ENCODE data around the gene SMYD3. TPM values are rescaled to one million over a fixed set of nuclear protein-coding genes. Genes with fewer than 3 reads are reported as not detected.

SMYD3 gene
- total and polyA plus RNA-seq, 2 experiments from 2014 or later = 30.8 to 68.5 TPM

- Histone ChIP-seq H3K4me3 (no peak overlapping the region), H3K9me2 (replicated peaks; ENCODE audit: insufficient read depth) (no peaks in the 10 kb centered on the region), H3K4me1 (ENCODE audit: insufficient read depth) (peaks cover 20% of the 10 kb centered on the region), H4K20me1 (ENCODE audit: insufficient read depth, poor library complexity, severe bottlenecking) (no peaks in the 10 kb centered on the region), H3K79me2 (no peaks in the 10 kb centered on the region), H3K9me3 (ENCODE audit: low read depth) (no peaks in the 10 kb centered on the region), H3K27ac (no peak overlapping the region), H3K4me2 (no peak overlapping the region), H2AFZ (no peak overlapping the region), H3K36me3 (replicated peaks; ENCODE audit: insufficient read depth, low read depth) (no peaks in the 10 kb centered on the region), H3K27me3 (no peaks in the 10 kb centered on the region)
- no peak for DNase-seq (ENCODE audit: low spot score)
- WGBS (ENCODE audit: low lambda C conversion rate, missing lambda C conversion rate) = 81% methylated on average over 10 of the region's 10 CpGs
- TF ChIP-seq EZH2 (IDR thresholded peaks at IDR 0.05; ENCODE audit: borderline replicate concordance) (no peak), EZH2phosphoT487 (IDR thresholded peaks at IDR 0.05; ENCODE audit: low read depth, severe bottlenecking, unreplicated experiment) (no peak)
- TF ChIP-seq, protein P1, sequence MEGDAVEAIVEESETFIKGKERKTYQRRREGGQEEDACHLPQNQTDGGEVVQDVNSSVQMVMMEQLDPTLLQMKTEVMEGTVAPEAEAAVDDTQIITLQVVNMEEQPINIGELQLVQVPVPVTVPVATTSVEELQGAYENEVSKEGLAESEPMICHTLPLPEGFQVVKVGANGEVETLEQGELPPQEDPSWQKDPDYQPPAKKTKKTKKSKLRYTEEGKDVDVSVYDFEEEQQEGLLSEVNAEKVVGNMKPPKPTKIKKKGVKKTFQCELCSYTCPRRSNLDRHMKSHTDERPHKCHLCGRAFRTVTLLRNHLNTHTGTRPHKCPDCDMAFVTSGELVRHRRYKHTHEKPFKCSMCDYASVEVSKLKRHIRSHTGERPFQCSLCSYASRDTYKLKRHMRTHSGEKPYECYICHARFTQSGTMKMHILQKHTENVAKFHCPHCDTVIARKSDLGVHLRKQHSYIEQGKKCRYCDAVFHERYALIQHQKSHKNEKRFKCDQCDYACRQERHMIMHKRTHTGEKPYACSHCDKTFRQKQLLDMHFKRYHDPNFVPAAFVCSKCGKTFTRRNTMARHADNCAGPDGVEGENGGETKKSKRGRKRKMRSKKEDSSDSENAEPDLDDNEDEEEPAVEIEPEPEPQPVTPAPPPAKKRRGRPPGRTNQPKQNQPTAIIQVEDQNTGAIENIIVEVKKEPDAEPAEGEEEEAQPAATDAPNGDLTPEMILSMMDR (IDR thresholded peaks at IDR 0.05; ENCODE audit: poor library complexity) = no peak
Measured at GRCh38 chr1:245863566-245864184, 643.4 kb downstream of the SMYD3 start.

- Histone ChIP-seq H3K9me3 (ENCODE audit: low read depth) (no peaks in the 10 kb centered on the region), H3K36me3 (replicated peaks; ENCODE audit: insufficient read depth, low read depth) (no peaks in the 10 kb centered on the region), H3K27me3 (no peaks in the 10 kb centered on the region), H3K4me3 (no peak overlapping the region), H3K9me2 (replicated peaks; ENCODE audit: insufficient read depth) (no peaks in the 10 kb centered on the region), H3K4me2 (no peak overlapping the region), H3K4me1 (ENCODE audit: insufficient read depth) (peaks cover 20% of the 10 kb centered on the region), H4K20me1 (ENCODE audit: insufficient read depth, poor library complexity, severe bottlenecking) (no peaks in the 10 kb centered on the region), H3K27ac (no peak overlapping the region), H3K79me2 (no peaks in the 10 kb centered on the region), H2AFZ (no peak overlapping the region)
- DNase-seq (ENCODE audit: low spot score) = no peak
- no peak for TF ChIP-seq EZH2phosphoT487 (IDR thresholded peaks at IDR 0.05; ENCODE audit: low read depth, severe bottlenecking, unreplicated experiment)
- TF ChIP-seq, protein P1 (IDR thresholded peaks at IDR 0.05; ENCODE audit: poor library complexity) = no peak
- TF ChIP-seq EZH2 (IDR thresholded peaks at IDR 0.05; ENCODE audit: borderline replicate concordance) = no peak
- WGBS (ENCODE audit: low lambda C conversion rate, missing lambda C conversion rate) = 82% methylated on average over 6 of the region's 6 CpGs
Measured at GRCh38 chr1:245862812-245863540, 644.1 kb downstream of the SMYD3 start.

DNA sequence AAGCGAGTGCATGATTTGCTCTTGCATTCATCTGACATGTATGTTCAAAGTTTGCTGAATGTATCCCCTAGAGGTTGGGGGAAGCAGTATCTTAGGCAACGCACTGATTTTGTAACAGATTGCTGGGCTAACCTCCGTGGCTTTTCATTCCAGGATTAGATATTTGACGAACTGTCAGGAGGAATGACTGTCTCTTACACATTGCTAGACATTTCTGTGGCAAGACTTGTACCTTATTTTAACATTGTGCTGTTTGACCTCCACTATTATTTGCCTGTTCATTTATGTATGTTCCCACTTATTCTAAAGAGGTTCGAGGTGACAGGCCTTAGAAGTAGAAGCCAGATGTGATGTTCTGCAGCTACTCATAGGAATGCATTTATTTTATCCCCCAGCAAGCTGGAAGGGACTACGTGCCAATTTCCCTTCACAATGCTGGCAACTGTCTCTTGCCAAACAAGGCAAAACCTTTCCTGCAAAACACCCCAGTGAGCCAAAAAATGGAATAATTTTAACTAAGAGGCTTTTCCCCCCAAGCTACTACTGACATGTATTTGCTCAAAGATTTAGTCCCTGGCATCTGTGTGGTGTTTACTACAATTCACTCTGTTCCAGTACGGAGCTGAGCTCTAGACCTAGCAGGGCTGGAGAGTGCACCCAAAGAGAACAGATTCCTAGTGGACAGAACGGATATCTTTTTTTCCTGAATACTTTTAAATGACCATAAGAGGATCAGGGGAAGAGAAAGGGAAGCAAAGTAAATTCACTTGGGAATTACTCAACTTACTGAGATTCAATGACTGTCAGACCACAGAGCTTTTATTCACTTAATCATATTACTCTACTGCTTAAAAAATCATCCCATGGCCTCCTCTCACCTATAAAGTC, 646.2 kb downstream of the SMYD3 start:
- H4K20me1 ChIP-seq (ENCODE audit: insufficient read depth, poor library complexity, severe bottlenecking) = no peaks in the 10 kb centered on the region
- peak overlapping the region; percentile 14 for H3K4me2 ChIP-seq
- H3K27me3 ChIP-seq = no peaks in the 10 kb centered on the region
- H3K27ac ChIP-seq = peak overlapping the region; percentile 71
- TF ChIP-seq EZH2 (IDR thresholded peaks at IDR 0.05; ENCODE audit: borderline replicate concordance) (no peak), EZH2phosphoT487 (IDR thresholded peaks at IDR 0.05; ENCODE audit: low read depth, severe bottlenecking, unreplicated experiment) (no peak)
- TF ChIP-seq, protein P1 (IDR thresholded peaks at IDR 0.05; ENCODE audit: poor library complexity) = no peak
- peaks cover 31% of the 10 kb centered on the region for H3K4me1 ChIP-seq (ENCODE audit: insufficient read depth)
- 51% methylated on average over 8 of the region's 8 CpGs for WGBS (ENCODE audit: low lambda C conversion rate, missing lambda C conversion rate)
- no peaks in the 10 kb centered on the region for H3K36me3 ChIP-seq (replicated peaks; ENCODE audit: insufficient read depth, low read depth)
- H3K4me3 ChIP-seq = no peak overlapping the region
- no peak for DNase-seq (ENCODE audit: low spot score)
- no peaks in the 10 kb centered on the region for H3K9me3 ChIP-seq (ENCODE audit: low read depth)
- H2AFZ ChIP-seq = no peak overlapping the region
- no peaks in the 10 kb centered on the region for H3K79me2 ChIP-seq
- no peaks in the 10 kb centered on the region for H3K9me2 ChIP-seq (replicated peaks; ENCODE audit: insufficient read depth)

Data from hepatocyte (in vitro differentiated cells).